Epithelial cell of proximal tubule (primary cell): ENCODE results near the gene SLC38A11. TPM values are rescaled to one million over a fixed set of nuclear protein-coding genes. Genes with fewer than 3 reads are reported as not detected.

Source experiments
- DNase-seq: peaks from one replicate; pipeline ENCODE4 v3.0.0-alpha.2; 2011; ENCODE audit warnings: low read depth
- H3K4me3 ChIP-seq: 2 replicates; pipeline ENCODE4 v1.5.1; 2011; ENCODE audit warnings: low read depth, mild to moderate bottlenecking, low read length
- CTCF ChIP-seq: conservative IDR thresholded peaks from 2 replicates; pipeline ENCODE4 v1.5.1; 2012; ENCODE audit warnings: low read depth, mild to moderate bottlenecking, low read length
- total RNA-seq: library from RNA; depleted of rRNA; stranded (reverse); fragments of >200 nt; gene quantifications from 2 replicates; pipeline ENCODE4 v1.2.3, GENCODE V29; 2015

The SLC38A11 gene
- total RNA-seq, 1 donor from 2014 or later: 0.17 TPM

DNA sequence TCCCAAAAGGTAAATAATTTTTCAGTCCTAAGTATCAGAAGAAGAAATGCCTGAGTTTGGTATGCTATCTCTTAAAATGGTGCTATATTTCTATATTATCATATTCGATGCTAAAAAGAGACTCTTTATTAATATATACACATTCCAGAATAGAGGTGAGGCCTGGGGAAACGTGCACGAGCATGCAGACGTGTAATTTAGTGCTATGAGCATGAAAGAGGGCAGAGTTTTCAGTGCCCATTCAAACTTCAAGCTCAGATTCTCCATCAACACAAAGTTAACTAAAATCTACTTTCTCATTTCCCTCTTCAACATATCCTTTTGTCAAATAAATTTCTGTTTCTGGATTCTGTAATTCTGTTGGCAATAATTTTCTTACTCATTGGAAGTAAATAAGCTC, 108.0 kb downstream of the SLC38A11 start:
- no peak overlapping the region for H3K4me3 ChIP-seq
- DNase-seq: no peak
- TF ChIP-seq CTCF: no peak

- H3K4me3 ChIP-seq: no peak overlapping the region
- TF ChIP-seq CTCF: no peak
- no peak for DNase-seq
Measured at GRCh38 chr2:164846276-164846675, 109.0 kb downstream of the SLC38A11 start.

Other genes with a start within 250 kb of the SLC38A11 start
- 28.8 and 33.0 TPM in 2 replicates for gene COBLL1, start 113.7 kb downstream of the SLC38A11 start, total RNA-seq
- 0.52 and 0.94 TPM in 2 replicates for gene SCN3A, start 248.5 kb upstream of the SLC38A11 start, total RNA-seq